GM20431 (cell line): ENCODE results near the gene OASL.

Experiments
- in situ Hi-C: fragments of 300-500 bp; cut with MseI, MboI; formaldehyde crosslinking; loops from one replicate; pipeline ENCODE4 v1.15.0; 2020; ENCODE audit warnings: low sequenced_read_pairs; ENCODE audit not compliant: unreplicated experiment

The OASL gene

DNA sequence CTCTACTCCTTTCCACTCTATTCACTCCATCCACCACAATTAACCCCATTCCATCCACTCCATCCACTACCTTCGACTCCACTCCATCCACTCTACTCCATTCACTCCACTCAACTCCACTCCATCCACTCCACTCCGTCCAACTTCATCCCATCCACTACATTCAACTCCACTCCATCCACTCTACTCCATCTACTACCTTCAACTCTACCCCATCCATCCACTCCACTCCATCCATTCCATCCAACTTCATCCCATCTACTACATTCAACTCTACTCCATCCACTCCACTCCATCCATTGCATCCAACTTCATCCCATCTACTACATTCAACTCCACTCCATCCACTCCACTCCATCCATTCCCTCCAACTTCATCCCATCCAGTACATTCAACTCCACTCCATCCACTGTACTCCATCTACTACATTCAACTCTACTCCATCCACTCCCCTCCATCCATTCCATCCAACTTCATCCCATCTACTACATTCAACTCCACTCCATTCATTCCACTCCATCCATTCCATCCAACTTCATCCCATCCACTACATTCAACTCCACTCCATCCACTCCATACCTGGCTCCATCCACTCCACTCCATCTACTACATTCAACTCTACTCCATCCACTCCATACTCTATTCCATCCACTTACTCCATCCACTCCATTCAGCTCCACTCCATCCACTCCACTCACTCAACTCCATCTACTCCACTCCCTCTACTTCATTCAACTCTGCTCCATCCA is 44.3 kb downstream of the OASL start:
- in situ Hi-C loops = no loop called here

DNA sequence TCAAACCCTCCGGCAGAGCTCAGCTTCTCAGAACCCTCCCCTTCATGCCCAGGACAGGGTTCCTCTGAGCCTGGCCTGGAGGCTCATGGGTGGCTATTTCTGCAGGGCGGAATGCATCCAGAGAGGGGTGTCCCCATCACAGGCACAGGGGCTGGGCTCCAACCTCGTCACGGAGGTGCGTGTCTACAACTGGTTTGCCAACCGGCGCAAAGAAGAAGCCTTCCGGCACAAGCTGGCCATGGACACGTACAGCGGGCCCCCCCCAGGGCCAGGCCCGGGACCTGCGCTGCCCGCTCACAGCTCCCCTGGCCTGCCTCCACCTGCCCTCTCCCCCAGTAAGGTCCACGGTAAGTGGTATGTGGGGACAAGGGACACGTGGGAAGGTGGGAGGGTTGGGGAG is 45.0 kb downstream of the OASL start:
- in situ Hi-C loops = no loop called here

DNA sequence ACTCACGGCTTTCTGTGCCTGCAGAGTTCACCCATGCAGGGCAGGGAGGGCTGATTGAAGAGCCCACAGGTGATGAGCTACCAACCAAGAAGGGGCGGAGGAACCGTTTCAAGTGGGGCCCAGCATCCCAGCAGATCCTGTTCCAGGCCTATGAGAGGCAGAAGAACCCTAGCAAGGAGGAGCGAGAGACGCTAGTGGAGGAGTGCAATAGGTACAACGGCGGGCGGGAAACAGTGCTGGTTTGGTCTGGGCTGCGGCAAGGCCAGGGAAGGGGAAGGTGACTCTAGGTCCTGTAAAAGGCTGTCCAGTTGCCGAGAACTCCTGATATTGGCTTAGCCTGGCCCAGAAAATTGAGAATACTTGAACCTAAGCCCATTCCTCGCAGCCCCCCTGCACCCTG is 45.5 kb downstream of the OASL start:
- in situ Hi-C loops = no loop called here

DNA sequence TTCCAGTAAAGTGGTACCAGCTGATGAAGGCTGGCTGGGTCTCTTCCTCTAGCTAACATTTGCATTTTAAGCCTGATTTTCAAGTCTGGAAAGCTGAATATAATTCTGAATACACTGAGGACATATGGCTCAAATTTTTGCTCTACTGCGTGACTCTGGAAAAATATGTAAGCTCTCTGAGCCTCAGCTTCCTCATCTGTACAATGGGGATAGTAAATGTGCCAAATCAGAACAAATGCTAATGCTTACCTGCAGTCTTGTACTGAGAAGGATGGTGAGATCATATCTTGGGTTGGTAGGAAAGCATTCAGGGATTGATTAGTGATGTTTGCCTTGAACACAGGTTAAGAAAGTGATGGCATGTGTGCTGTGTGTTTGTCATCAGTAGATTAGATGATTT is 46.1 kb downstream of the OASL start:
- in situ Hi-C loops = no loop called here

DNA sequence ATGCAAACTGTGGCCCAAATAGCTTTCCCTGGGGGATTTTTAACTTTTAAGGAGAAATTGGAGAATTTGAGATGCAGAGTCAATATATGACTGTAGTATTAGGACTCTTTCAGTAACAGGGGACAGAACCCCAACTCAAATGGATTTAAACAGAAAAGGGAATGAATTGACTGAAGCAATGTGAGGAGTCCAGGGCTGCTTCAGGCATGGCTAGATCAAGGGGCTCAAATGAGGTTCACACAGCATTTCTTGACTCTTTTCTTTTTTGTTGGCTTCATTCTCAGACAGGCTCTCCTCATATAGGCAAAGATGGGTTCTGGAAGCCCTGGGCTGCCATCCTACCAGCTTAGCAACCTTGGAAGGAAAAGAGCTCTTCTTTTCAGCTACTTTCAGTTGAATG is 47.1 kb downstream of the OASL start:
- in situ Hi-C loops = no loop called here

DNA sequence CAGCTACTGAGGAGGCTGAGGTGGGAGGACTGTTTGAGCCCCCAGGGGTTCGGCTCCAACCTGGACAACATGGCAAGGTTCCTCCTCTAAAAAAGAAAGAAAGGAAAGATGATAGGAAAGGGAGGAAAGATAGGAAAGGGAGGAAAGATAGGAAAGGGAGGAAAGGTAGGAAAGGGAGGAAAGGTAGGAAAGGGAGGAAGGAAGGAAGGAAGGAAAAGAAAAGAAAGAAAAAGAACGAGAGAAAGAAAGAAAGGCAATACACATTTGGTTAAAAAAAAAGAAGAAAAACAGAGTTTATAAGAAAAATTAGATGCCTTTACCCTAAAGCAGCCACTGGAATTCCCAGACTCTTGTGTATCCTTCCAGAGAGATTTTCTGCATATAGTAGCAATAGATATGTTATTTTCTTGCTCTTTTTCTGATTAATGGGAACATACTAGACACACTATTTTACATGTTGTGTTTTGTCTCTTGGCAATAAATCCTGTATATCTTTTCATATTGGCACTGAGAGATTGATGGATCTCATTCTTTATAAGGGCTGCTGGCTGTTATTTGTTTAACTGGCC is 48.5 kb downstream of the OASL start:
- in situ Hi-C loops = no loop called here

DNA sequence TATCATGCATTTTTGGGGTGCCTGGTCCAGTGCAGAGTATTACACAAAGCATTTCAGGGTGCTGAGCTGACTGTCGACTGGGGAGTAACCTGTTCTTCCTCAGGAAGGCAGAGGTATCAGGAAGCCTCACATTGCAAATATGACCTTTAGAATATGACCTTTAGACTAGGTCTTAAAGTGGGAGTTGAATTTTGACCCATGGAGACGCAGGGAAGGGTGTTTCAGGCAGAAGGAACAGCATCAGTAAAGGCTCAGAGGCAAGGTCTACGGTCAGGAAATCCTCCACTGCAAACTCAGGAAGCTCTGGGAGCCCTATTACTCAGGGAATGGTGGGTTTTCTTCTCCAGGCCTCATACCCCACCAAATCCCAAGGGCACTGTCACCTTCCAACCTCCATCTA is 49.4 kb downstream of the OASL start:
- in situ Hi-C loops = no loop called here

DNA sequence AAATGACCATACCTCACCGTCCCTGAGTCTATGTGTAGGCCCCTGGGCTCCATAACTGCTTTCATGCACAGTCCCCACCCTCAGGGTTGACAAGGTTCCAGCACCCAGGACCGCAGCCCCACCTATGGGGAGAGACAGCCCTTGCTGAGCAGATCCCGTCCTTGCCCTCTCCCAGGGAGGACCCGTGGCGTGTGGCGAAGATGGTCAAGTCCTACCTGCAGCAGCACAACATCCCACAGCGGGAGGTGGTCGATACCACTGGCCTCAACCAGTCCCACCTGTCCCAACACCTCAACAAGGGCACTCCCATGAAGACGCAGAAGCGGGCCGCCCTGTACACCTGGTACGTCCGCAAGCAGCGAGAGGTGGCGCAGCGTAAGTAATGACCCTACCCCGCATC is 50.4 kb downstream of the OASL start:
- in situ Hi-C loops = no loop called here

DNA sequence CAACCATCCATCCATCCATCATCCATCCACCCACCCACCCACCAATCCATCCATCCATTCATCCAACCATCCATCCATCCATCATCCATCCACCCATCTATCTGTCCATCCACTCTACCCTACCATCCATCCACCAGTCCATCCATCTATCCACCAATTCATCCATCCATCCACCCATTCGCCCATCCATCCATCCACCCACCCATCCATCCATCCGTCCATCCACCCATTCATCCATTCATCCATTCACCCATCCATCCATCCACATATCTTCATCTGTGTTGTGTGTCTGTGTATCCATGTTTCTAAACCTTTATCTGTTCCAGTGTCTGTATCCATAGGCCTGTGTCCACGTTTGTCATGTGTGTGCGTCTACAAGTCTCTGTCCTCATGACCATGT is 50.8 kb downstream of the OASL start:
- in situ Hi-C loops = no loop called here

DNA sequence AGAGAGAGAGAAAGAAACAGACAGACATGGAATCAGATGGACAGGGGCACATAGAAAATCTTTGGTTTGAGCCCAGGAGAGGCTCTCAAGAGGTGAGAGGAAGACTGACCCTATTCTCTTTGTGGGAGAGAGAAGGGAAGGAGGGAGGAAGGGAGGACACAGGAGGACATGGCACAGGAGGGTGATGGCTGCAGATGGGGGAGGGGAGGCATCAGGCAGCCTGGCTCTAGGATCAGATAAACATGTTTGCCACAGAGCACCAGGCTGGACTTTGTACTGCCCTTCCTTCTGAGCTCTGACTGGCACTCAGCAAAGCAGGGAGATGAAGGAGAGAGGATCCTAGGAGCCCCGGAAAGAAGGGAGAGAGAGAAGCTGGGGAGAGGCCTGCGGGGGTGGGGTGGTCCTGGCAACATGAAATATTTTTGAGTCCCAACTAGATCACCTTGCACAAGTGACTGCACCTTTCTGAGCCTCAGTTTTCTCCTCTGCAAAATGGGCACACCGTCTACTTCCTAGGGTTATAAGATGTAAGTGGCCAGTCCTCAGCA is 54.6 kb downstream of the OASL start:
- in situ Hi-C loops = no loop called here

DNA sequence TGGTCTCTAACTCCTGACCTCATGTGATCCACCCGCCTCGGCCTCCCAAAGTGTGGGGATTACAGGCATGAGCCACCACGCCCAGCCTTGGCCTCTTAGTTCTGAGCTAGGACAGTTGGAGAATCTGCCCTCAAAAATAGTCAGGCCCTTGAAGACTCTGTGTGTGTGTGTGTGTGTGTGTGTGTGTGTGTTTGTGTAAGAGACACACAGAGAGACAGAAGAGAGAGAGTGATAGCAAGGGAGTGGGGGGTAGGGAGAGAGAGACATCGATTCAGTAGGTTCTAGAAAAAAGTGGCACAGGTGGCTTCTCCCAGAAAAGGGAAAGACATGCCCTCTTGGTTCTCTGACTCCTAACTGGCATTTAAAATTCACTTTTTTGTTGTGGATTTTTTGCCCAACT is 55.3 kb downstream of the OASL start:
- in situ Hi-C loops = no loop called here

DNA sequence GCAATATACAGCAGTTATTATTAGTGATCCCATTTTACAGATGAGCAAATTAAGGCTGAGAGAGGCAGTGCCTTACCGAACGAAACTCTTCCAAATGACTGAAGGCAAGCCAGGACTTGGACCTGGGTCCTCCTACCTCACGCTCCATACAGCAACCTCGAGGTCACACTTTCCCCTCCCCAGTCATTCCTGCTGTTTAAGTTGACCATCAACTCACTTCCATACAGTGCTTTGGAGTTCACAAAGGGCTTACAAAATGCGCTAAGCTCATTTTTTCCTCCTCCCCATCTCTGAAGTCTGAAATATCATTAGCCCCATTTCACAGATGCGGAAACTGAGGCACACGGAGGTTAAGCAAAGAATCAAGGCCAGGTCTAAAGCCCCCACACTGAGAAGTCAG is 56.4 kb downstream of the OASL start:
- in situ Hi-C loops = no loop called here

DNA sequence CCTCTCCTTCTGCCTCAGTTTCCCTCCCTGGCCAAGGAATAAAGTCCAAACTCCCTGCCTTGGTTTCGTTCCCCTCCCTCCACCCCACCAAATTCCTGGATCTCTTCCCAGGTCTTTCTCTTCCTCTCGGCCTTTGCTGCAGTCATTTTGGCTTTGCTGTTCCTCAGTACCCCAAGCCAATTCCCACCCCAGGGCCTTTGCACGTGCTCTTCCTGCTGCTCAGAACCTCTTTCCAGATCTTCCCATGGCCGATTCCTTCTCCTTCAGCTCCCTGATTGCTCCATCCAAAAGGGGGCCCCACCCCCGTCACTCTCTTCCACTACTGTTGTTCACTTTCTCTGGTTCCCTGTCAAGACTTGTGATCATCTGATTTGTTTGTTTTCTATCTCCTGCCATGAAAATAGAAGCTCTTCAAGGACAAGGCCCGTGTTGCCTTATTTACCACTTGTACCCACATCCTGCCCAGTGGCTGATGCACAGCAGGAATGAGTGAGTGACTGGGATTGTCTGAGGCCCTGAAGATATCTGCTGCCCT is 57.6 kb downstream of the OASL start:
- in situ Hi-C loops = no loop called here

DNA sequence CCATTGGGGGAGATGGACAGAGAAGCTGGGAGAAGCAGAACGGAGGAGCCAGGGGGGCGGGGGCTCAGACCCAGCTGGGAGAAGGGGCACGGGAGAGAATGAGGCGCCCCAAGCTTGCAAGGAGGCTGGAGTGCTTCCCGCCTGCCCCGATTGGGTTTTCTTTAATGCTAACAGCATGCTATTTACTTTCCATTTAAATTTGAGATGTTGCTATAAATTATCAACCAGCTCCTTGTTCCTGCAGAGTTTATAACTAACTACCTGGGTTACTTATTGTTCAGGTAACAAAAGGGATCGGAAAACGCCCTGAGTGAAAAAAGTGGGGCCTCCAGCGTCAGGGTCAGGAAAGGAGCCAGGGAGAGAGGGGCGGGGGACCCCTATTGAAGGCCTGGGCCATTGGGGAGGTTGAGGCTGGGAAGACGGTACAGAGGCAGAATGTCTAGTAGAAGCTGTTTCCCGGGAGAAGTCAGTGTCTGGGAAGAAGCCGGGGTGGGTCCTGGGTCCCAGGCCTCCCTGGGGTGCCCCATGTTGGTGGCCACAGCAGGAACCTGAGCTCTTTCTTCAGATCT is 58.2 kb downstream of the OASL start:
- in situ Hi-C loops = no loop called here

DNA sequence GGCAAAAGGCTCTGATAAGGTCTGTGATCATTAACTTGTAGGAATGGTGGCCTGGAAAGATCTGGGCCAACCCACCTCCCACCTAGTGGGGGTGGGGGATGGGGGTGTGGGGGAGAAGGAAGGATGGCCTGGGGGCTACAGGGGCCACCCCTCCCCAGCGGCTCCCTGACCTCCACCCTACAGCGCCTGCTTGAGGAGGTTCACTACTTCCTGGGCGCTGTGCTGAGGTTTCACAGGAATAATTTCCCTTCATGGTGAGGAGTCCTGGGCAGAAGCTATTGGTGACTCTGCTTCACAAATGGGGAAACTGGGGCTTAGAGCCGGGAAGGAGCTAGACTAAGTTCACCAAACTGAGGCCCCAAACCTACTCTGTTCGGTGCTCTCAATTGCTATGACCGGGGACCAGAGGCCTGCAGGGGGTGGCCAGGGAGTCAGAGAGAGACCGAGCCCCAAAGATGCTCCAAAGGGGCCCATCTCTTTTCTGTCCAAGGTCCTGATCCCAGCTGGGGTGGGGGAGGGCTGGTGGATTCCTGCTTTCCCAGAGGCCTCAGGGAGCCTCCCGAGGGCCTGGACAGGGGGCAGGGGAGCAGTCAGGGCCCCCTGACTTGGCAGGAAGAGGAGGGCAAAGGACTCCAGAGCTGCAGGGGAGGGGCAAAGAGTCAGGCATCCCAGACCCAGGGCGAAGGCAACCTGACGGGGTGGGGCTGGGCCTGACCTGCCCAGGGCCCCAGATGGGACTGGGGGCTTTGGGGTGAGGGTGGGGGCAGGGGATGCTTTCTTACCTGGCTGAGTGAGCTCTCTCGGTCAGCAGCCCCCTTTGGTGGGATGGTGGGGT is 59.0 kb downstream of the OASL start:
- in situ Hi-C loops = no loop called here

DNA sequence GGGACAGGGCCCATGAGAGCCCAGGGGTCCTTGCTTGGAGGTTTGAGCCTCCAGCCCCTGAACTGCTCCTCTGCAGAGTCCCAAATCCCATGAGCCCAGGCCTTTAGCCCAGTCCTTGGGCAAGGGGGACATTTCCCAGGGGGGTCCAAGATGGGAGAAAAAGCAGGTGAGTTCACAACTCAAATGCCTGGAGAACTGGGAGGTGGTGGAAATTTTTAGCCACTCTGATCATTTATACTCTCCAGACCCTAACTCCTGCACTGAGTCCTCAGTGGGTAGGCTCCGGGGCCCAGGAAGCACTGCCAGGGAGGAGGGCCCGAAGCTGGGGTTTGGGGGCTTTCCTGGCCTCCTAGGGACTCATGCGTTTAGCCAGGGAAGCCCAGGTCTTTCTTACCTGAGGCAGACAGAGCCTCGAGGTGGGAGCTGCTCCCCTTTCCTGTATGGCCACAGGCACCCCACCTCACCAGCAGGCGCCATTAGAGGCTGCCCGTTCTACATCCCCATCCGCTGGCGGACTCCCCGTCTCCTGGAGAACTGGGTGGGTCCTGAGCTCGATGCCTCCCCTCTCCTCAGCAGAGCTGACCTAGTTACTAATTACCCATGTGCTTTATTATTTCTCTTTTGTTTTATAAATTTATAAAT is 59.7 kb downstream of the OASL start:
- in situ Hi-C loops = no loop called here

DNA sequence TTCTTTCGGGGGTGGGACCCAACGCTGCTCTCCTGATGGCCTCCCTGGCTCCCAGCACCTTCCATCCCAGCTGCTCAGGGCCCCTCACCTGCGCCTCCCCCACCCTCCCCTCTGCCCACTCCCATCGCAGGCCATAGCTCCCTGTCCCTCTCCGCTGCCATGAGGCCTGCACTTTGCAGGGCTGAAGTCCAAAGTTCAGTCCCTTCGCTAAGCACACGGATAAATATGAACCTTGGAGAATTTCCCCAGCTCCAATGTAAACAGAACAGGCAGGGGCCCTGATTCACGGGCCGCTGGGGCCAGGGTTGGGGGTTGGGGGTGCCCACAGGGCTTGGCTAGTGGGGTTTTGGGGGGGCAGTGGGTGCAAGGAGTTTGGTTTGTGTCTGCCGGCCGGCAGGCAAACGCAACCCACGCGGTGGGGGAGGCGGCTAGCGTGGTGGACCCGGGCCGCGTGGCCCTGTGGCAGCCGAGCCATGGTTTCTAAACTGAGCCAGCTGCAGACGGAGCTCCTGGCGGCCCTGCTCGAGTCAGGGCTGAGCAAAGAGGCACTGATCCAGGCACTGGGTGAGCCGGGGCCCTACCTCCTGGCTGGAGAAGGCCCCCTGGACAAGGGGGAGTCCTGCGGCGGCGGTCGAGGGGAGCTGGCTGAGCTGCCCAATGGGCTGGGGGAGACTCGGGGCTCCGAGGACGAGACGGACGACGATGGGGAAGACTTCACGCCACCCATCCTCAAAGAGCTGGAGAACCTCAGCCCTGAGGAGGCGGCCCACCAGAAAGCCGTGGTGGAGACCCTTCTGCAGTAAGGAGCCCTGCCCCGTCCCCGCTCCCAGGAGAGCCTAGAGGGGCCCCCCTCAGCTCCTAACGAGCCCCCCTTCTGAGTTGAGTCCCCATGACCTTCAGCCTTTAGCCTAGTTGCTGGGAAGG is 60.5 kb downstream of the OASL start, which contains the start of gene HNF1A:
Gene HNF1A, plus strand, starts transcription at position 248 of the 924 bp plus-strand sequence. Its CDS starts 226 bp downstream, at position 474.
- in situ Hi-C loops = no loop called here

DNA sequence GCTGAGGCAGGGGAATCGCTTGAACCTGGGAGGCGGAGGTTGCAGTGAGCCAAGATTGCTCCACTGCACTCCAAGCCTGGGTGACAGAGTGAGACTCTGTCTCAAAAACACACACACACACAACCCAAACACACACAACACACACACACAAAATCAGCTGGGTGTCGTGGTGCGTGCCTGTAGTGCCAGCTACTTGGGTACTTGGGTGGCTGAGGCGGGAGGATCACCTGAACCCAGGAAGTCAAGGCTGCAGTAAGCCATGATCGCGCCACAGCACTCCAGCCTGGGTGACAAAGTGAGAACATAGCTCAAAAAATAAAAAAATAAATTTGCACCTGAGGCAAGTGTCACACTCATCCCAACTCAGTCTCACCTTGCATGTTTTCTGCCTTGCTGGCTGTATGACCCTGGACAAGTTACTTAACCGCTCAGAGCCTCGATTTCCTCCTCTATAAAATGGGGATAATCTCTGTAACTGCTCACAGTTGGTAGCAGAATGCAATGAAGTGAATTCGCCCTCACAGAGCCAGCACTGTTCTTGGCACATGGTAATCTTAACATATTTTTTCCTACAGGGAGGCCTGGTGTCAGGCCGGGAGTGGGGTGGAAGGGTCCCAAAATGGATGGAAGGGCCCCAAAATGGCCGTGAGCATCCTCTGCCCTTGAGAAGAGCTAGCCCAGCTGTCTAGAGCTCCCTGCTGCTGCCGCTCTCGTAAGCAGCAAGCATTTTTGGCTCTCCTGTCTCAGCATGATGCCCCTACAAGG is 61.3 kb downstream of the OASL start:
- in situ Hi-C loops = no loop called here
